ENCODE results near the gene REC114. TPM values are rescaled to one million over a fixed set of nuclear protein-coding genes. Genes with fewer than 3 reads are reported as not detected.

The REC114 gene
- total RNA-seq, 1 experiment from 2014 or later: not detected

- Histone ChIP-seq H2AFZ (ENCODE audit: low read depth, low read length, poor library complexity, severe bottlenecking) (no peak overlapping the region), H3K4me3 (replicated peaks in 1 of 2; ENCODE audit: low read depth in 1 of 2, low read length in 2 of 2) (no peak overlapping the region), H3K4me2 (ENCODE audit: low read length) (no peak overlapping the region), H3K79me2 (ENCODE audit: insufficient read depth, low read length) (no peaks in the 10 kb centered on the region), H3K36me3 (ENCODE audit: control insufficient read depth in 1 of 2, insufficient read depth in 2 of 2, low read length in 2 of 2) (no peaks in the 10 kb centered on the region), H3K27me3 (ENCODE audit: insufficient read depth, low read length) (peaks cover 31% of the 10 kb centered on the region; the same call in 1 of the 2 replicates), H3K27ac (ENCODE audit: low read depth, low read length) (no peak overlapping the region), H3K4me1 (ENCODE audit: control insufficient read depth in 1 of 2, insufficient read depth in 2 of 2, low read length in 2 of 2) (no peaks in the 10 kb centered on the region), H4K20me1 (ENCODE audit: insufficient read depth) (no peaks in the 10 kb centered on the region), H3K9me2 (ENCODE audit: insufficient read depth) (no peaks in the 10 kb centered on the region), H3K9ac (ENCODE audit: low read length) (no peak overlapping the region), H3K9me3 (ENCODE audit: control insufficient read depth in 1 of 2, insufficient read depth in 1 of 2, low read depth in 1 of 2, low read length in 2 of 2) (no peaks in the 10 kb centered on the region)
- ChIA-PET POLR2A (no interaction called here), CTCF (no interaction called here), RAD21 (ENCODE audit: low non-redundant PET in 1 of 2, low total read pairs in 2 of 2, uncharacterized antibody in 2 of 2, unreplicated experiment in 2 of 2) (no interaction called here)
- intact Hi-C loops (cut with micrococcal nuclease): no loop called here
- ATAC-seq (no peak), DNase-seq (ENCODE audit: low read depth, low spot score) (no peak)
- no TSS peak for BruUV-seq (replicated peaks)
- no peak for TF ChIP-seq REST (IDR thresholded peaks at IDR 0.05; ENCODE audit: low read depth)
- no peak for TF ChIP-seq POLR2A (IDR thresholded peaks at IDR 0.05; ENCODE audit: borderline replicate concordance, extremely low read depth, insufficient read depth, insufficient read length)
- TF ChIP-seq SRF (IDR thresholded peaks at IDR 0.05; ENCODE audit: low read depth): no peak
- TF ChIP-seq CTCF (IDR thresholded peaks at IDR 0.05 in 2 of 3, conservative IDR thresholded peaks at IDR 0.05 in 1 of 3; ENCODE audit: borderline replicate concordance in 1 of 3, insufficient read depth in 1 of 3, low read depth in 2 of 3, low read length in 2 of 3): no peak
Observed at GRCh38 chr15:73438651-73439050, 4.3 kb upstream of the REC114 start.
